ENCODE measurements around the gene NME7. TPM values are rescaled to one million over a fixed set of nuclear protein-coding genes. Genes with fewer than 3 reads are reported as not detected.
"Not testable (repeated sequence)": the region's sequence is repeated elsewhere in the genome, so short reads cannot be mapped to it uniquely, and the experiment has no call there.

Gene NME7
- total RNA-seq, 1 experiment from 2014 or later = 30.3 TPM

DNA sequence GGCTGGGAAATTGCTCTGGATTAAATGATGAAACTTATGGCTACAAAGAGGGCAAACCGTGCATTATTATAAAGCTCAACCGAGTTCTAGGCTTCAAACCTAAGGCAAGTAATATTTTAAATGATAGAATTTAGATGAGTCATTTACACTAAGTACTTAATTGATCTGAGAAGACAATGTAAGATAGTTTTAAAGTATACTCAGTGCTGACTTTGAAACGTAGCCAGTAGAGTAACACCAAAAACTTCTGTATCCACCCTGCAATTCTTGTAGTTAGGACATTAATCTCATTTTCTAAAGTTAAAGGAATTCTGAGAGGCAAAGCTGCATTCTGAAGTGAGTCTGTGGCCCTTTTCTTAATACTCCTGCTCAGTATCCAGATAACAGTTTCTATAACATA, 240.3 kb downstream of the NME7 start:
- no TSS peak for BruUV-seq (replicated peaks)
- H3K36me3 ChIP-seq (ENCODE audit: control insufficient read depth, insufficient read depth, low read length) = peaks cover 19% of the 10 kb centered on the region
- in situ Hi-C loops (cut with HindIII; ENCODE audit: low pct_unique_long_range_greater_than_20kb, low sequenced_read_pairs) = no loop called here
- H3K9me3 ChIP-seq (ENCODE audit: control insufficient read depth, insufficient read depth, low read depth, low read length) = no peaks in the 10 kb centered on the region
- TF ChIP-seq POLR2AphosphoS5 (IDR thresholded peaks at IDR 0.05; ENCODE audit: low read depth, low read length) = no peak
- TF ChIP-seq, protein P1, sequence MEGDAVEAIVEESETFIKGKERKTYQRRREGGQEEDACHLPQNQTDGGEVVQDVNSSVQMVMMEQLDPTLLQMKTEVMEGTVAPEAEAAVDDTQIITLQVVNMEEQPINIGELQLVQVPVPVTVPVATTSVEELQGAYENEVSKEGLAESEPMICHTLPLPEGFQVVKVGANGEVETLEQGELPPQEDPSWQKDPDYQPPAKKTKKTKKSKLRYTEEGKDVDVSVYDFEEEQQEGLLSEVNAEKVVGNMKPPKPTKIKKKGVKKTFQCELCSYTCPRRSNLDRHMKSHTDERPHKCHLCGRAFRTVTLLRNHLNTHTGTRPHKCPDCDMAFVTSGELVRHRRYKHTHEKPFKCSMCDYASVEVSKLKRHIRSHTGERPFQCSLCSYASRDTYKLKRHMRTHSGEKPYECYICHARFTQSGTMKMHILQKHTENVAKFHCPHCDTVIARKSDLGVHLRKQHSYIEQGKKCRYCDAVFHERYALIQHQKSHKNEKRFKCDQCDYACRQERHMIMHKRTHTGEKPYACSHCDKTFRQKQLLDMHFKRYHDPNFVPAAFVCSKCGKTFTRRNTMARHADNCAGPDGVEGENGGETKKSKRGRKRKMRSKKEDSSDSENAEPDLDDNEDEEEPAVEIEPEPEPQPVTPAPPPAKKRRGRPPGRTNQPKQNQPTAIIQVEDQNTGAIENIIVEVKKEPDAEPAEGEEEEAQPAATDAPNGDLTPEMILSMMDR (IDR thresholded peaks at IDR 0.05) = no peak
- TF ChIP-seq REST (IDR thresholded peaks at IDR 0.05; ENCODE audit: insufficient read depth in 1 of 2, low read depth in 2 of 2, low read length in 1 of 2) = no peak
- no peak for TF ChIP-seq SIN3A (IDR thresholded peaks at IDR 0.05; ENCODE audit: borderline replicate concordance, insufficient read depth, low read depth, low read length)
- no peak for TF ChIP-seq TCF7L2 (IDR thresholded peaks at IDR 0.05; ENCODE audit: low read depth, low read length)
- no peaks in the 10 kb centered on the region for H3K27me3 ChIP-seq (ENCODE audit: control insufficient read depth, insufficient read depth, low read length)
- ATAC-seq (no peak), DNase-seq (ENCODE audit: low read depth, low spot score) (no peak)
- ChIA-PET CTCF (interaction anchor here (1.1 kb wide), 1 partner anchor 48 kb away, joined by 3 read pairs; no protein-coding TSS in a partner anchor), POLR2A (no interaction called here)
- no peak overlapping the region for H3K27ac ChIP-seq (ENCODE audit: low read length)
- H3K4me3 ChIP-seq (ENCODE audit: low read depth in 2 of 2, low read length in 2 of 2) = no peak overlapping the region
- intact Hi-C loops (cut with micrococcal nuclease; ENCODE audit: unreplicated experiment) = no loop called here
- H3K4me1 ChIP-seq (ENCODE audit: control insufficient read depth, insufficient read depth, low read length) = no peaks in the 10 kb centered on the region

DNA sequence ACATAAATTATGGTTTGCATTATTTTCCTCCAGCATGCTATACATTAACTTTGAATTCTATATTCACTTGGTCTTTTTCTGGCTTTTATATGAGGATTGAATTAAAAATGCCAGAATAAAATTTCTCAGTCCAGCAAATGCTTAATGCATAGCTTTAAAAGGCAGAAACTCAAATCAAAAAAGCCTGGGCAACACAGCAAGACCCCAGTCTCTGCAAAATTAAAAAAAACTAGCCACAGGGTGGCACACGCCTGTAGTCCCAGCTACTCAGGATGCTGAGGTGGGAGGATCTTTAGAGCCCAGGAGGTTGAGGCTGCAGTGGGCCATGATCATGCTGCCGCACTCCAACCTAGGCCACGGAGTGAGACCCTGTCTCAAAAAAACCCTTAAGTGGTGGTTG, 241.3 kb downstream of the NME7 start:
- H3K36me3 ChIP-seq (ENCODE audit: control insufficient read depth, insufficient read depth, low read length) = peaks cover 19% of the 10 kb centered on the region
- H3K27me3 ChIP-seq (ENCODE audit: control insufficient read depth, insufficient read depth, low read length) = no peaks in the 10 kb centered on the region
- TF ChIP-seq POLR2AphosphoS5 (IDR thresholded peaks at IDR 0.05; ENCODE audit: low read depth, low read length) (no peak), SIN3A (IDR thresholded peaks at IDR 0.05; ENCODE audit: borderline replicate concordance, insufficient read depth, low read depth, low read length) (no peak), TCF7L2 (IDR thresholded peaks at IDR 0.05; ENCODE audit: low read depth, low read length) (no peak), REST (IDR thresholded peaks at IDR 0.05; ENCODE audit: insufficient read depth in 1 of 2, low read depth in 2 of 2, low read length in 1 of 2) (no peak)
- TF ChIP-seq, protein P1 (IDR thresholded peaks at IDR 0.05) = no peak
- no TSS peak for BruUV-seq (replicated peaks)
- no peak overlapping the region for H3K4me3 ChIP-seq (ENCODE audit: low read depth in 2 of 2, low read length in 2 of 2)
- H3K4me1 ChIP-seq (ENCODE audit: control insufficient read depth, insufficient read depth, low read length) = no peaks in the 10 kb centered on the region
- ChIA-PET POLR2A (interaction anchor here (1.1 kb wide), 1 partner anchor 14 kb away, joined by 7 read pairs; no protein-coding TSS in a partner anchor), CTCF (no interaction called here)
- H3K27ac ChIP-seq (ENCODE audit: low read length) = no peak overlapping the region
- DNase-seq (ENCODE audit: low read depth, low spot score) (no peak), ATAC-seq (no peak)
- H3K9me3 ChIP-seq (ENCODE audit: control insufficient read depth, insufficient read depth, low read depth, low read length) = no peaks in the 10 kb centered on the region
- intact Hi-C loops (cut with micrococcal nuclease; ENCODE audit: unreplicated experiment) = no loop called here
- in situ Hi-C loops (cut with HindIII; ENCODE audit: low pct_unique_long_range_greater_than_20kb, low sequenced_read_pairs) = no loop called here

DNA sequence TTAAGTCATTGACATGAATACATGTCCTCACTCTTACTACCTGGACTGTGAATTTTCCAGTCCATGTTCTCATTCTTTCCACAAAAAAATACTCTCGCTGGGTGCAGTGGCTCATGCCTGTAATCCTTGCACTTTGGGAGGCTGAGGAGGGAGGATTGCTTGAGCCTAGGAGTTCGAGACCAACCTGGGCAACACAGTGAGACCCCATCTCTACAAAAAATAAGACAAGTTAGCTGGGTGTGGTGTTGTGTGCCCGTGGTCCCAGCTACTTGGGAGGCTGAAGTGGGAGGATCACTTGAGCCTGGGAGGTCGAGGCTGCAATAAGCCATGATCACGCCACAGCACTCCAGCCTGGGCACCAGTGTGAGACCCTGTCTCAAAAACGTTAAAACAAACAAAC, 242.0 kb downstream of the NME7 start:
- DNase-seq (ENCODE audit: low read depth, low spot score); H3K4me1 ChIP-seq (ENCODE audit: control insufficient read depth, insufficient read depth, low read length); intact Hi-C loops (cut with micrococcal nuclease; ENCODE audit: unreplicated experiment); BruUV-seq (replicated peaks); in situ Hi-C loops (cut with HindIII; ENCODE audit: low pct_unique_long_range_greater_than_20kb, low sequenced_read_pairs); H3K9me3 ChIP-seq (ENCODE audit: control insufficient read depth, insufficient read depth, low read depth, low read length); H3K27me3 ChIP-seq (ENCODE audit: control insufficient read depth, insufficient read depth, low read length); CTCF ChIA-PET; H3K27ac ChIP-seq (ENCODE audit: low read length); ATAC-seq; H3K4me3 ChIP-seq (ENCODE audit: low read depth in 2 of 2, low read length in 2 of 2): not testable (repeated sequence)
- POLR2A ChIA-PET = interaction anchor here (1.1 kb wide), 1 partner anchor 13 kb away, joined by 7 read pairs; no protein-coding TSS in a partner anchor
- H3K36me3 ChIP-seq (ENCODE audit: control insufficient read depth, insufficient read depth, low read length) = peaks cover 19% of the 10 kb centered on the region
